HTERT RPE-1 (cell line): ENCODE measurements around the gene SYTL1.

Source experiments
- in situ Hi-C: fragments of 300-500 bp; cut with MboI; formaldehyde crosslinking; loops from 4 replicates; pipeline ENCODE4 v1.14.3; 2020; ENCODE audit warnings: low sequenced_read_pairs

SYTL1 gene

GRCh38 chr1:27341525-27342252 lies at the start of gene SYTL1:
TSS of gene SYTL1 (plus strand) at chr1:27342022. CDS start at chr1:27345335, 3,313 bp downstream.
- in situ Hi-C loops = no loop called here

- in situ Hi-C loops = no loop called here
Measured at GRCh38 chr1:27292106-27292505, 49.7 kb upstream of the SYTL1 start.

DNA sequence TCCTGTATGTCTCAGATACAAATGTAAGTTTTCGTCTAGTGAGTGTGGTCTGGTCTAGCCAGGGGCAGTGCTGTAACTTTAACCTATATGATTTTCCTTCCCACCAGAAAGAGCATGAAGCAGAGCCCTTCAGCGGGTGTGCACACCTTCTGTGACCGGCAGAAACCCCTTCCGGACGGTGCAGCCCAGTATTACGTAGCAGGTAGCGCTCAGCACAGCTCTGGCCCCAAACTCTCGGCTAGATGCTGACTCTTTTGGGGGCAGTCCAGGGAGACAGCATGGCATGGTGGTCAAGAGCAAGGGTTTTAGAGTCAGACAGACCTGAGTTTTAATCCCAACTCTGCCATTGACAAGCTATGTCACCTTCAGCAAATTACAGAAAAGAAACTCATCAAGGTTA lies 47.9 kb upstream of the SYTL1 start:
- in situ Hi-C loops = no loop called here

DNA sequence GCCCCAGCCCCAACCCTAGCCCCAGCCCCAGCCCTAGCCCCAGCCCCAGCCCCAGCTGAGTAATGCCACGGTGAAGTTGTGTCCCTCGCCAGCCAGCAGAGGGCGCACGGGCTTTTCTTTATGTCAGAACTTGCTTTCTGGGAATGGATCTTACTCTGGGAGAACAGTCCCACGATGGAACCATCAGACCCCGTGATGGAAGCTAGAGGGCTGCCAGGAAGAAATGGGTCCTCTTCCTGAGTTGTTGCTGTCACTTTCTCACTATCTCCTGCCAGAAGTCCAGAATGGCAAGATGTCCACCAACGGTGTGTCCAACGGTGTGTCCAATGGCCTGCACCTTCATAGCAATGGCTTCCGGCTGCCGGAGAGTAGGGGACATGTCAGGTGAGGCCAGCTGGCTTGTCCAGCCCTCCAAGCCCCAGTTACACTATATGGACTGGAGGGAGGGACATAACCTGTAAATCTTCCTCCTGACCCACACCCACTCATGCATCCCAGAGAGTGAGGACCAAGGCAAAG lies 45.0 kb upstream of the SYTL1 start:
- in situ Hi-C loops = no loop called here

DNA sequence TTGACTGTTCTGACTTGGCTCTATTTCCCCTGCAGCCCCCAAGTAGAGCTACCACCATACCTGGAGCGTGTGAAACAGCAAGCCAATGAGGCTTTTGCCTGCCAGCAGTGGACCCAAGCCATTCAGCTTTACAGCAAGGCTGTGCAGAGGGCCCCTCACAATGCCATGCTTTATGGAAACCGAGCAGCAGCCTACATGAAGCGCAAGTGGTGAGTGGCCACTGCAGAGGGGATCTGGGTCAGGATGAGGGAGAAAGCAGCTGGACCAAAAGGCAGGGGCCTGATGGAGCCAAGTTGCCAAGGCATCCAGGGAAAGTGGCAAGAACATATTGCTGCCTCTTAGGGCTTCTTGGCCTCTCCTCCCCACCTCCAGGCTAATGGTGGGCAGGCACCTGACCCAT lies 43.9 kb upstream of the SYTL1 start:
- in situ Hi-C loops = no loop called here

DNA sequence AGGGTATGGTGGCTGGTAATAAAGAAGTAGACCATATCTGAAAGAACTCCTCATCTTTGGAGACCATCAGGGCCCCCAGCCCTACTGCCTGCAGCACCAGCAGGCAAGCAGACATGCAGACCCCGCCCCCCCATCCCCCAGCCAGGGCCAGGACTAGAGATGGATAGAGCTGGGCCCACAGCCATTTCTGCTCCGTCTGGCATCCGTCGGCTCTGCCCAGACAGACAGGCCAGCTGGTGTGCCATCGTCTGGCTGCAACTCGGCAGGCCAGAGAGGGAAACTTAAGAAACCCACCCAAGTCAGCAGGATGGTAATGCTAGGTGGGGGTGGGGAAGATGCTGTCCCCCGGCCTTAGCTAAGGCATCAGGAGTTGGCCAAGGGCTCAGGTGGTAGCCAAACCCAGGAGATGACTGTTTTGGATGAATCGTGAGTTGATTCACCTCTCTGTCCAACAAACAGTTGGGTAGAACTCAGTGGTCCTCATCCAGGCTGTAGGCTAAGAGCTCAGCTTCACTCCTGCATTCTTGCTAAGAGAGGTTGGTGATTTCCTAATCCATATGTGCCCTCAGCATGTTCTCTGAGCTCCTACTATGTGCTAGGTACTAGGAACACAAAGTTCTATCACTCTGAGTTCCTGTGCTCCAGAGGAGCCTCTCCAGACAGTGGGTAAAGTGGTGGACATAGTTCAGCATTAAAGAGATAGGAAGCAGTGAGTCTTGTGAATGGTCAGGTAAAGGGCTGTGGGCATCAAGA lies 43.0 kb upstream of the SYTL1 start:
- in situ Hi-C loops = no loop called here

DNA sequence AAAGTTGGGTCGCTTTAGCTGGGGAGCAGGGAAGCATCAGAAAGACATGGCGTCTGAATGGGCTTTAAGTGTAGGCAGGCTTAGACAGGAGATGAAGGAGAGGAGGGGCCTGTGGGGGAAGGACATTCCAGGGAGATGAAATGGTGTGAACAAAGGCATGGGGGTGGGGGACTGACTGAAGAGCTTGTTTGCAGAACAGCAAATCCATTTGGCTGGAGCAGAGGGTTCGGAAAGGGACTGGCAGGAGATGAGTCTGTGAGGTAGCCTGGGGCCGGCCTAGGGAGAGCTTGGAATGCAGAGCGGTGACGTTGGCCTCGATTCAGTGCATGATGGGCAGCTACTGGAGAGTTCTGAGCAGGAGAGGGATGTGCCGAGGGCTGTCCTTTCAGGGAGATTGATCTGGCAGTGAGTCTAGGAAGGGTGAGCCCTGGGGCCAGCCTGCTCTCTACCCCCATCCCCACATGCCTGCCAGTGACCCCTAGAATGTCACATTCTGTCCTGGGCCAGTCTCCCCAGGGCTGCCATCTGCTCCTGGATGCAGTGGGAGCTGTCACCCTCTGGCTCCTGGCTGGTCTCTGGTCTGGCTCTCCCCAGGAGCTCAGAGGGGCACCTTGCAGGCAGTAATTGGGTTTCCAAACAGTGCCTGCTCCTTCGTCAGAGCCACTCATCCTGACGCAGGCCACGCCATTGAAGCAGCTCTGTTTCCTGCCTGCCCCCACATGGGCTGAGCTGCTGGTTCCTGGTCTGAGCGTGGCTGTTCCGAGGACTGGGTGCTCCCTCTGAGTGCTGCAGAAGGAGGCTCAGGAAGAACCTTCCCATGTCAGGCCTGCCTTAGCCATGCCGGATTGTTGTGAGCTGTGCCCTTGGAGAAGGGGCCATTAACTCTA lies 42.2 kb upstream of the SYTL1 start:
- in situ Hi-C loops = no loop called here

- in situ Hi-C loops = no loop called here
Measured at GRCh38 chr1:27300341-27301051, 41.3 kb upstream of the SYTL1 start.

DNA sequence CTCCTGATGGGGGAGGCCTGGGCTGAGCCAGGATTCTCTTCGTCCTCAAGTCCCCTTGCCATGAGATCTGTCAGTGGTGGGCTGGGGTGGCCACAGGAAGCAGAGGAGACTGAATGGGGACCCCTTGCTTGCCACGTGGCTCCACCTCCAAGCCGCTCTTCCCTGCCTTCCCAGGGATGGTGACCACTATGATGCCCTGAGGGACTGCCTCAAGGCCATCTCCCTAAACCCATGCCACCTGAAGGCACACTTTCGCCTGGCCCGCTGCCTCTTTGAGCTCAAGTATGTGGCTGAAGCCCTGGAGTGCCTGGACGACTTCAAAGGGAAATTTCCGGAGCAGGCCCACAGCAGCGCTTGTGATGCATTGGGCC lies 40.8 kb upstream of the SYTL1 start:
- in situ Hi-C loops = no loop called here

DNA sequence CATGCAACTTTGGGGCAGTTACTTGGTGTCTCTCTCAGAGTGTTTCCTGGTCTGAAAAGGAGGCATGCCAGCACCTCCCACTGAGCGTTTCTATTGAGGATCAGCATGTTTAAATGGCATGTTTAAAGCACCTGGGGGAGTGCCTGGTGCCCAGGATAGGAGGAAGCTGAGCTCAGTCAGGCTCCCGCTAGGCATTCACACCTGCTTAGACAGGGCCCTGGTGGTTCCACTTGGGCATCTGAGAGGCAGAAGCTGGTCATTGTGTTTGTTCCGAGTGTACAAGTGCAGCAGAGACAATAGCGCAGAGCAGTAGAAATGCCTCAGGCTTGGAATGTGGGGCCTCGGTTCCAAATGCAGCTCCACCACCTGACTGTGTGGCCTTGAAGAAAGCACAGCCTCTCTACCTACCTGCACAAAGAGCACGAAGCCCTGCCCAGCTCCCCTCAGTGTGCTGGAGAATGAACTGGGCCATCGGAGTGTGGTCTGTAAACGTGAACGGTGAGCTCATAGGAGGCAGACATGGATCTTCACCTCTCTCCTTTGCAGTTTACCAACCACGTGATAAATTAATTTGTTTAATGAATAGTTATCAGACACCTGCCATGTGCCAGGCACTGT lies 40.1 kb upstream of the SYTL1 start:
- in situ Hi-C loops = no loop called here

DNA sequence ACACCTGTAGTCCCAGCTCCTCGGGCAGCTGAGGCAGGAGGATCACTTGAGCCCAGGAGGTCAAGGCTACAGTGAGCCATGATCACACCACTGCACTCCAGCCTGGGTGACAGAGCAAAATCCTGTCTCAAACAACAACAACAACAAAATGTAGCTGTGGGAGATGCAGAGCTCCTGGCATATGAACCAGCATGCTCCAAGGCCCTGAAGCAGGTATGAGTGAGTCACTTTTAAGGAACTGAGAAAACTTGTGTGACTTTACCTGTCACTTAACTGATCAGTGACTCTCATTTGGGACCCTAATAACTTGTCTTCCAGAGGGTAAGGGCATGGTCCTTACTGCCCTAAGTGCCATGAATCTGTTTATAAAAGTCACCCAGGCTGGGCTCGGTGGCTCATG lies 39.2 kb upstream of the SYTL1 start:
- in situ Hi-C loops = no loop called here

DNA sequence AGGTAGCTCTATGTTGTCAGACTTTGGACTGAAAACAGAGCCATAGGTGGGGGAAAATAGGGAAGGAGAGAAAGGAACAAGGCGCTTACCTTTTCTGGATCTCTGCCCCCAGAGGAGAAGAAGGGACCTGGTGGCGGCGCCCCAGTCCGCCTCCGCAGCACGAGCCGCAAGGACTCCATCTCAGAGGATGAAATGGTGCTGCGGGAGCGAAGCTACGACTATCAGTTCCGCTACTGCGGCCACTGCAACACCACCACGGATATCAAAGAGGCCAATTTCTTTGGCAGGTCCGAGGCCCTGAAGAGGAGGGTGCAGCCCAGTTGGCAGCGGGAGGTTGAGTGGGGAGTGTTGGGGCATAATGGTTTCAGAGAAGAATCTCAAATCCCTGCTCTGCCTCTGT lies 38.3 kb upstream of the SYTL1 start:
- in situ Hi-C loops = no loop called here

- in situ Hi-C loops = no loop called here
Measured at GRCh38 chr1:27306071-27306470, 35.8 kb upstream of the SYTL1 start.

DNA sequence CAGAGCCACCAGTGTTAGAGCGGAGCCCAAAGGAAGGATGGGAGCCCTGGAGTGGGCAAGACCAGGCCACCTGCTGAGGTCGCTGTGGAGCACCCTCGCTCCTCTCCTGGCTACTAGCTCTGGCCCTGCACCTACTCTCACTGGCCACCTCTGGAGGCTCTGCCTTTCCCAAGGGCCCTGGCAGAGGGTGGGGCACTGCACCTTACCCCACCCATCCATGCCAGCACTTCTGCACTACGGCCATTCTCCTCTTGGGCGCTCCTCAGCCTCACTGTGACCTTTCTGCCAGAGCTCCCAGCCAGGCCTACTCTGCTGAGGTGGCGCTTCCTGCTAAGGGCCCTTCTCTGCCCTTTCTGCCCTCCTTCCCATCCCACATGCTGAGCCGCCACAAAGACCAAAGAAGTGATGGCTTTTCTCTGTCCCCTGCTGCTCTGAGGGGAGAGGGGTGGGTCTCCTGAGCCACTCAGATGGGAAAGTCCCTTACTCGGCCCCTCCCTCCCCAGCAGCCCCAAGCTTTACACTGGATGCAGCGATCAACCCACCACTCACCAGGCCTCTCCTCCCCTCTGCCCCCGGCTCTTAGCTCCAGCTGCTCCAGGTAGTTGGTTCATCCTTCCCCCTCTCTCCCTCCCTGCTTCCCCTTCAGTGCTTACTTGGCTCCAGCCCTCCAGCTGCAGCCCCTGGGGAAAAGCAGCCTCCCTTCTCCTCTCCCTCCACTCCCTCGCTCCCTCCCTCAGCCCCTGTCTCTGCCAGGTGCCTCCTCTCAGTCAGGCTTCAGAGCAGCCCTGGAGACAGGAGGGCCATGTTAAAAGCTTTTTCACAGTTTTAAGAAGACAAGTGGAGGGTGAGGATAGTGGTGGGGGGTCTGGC lies 34.7 kb upstream of the SYTL1 start:
- in situ Hi-C loops = no loop called here

- in situ Hi-C loops = no loop called here
Measured at GRCh38 chr1:27307874-27308598, 33.8 kb upstream of the SYTL1 start.

DNA sequence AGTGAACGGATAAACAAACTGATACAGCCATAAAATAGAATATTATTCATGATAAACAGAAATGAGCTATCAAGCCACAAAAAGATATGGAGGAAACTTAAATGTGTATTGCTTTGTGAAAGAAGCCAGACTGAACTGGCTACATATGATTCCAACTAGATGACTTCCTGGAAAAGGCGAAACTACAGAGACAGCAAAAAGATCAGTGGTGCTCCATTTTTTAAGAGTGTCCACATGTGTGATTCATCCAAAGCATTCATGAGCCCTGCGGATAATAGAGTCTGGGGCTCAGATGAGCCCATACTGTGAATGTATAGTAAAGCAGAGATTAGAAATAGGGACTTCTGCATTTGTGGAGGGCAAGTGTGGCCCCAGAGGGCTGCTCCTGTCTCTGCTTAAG lies 27.7 kb upstream of the SYTL1 start:
- in situ Hi-C loops = no loop called here

DNA sequence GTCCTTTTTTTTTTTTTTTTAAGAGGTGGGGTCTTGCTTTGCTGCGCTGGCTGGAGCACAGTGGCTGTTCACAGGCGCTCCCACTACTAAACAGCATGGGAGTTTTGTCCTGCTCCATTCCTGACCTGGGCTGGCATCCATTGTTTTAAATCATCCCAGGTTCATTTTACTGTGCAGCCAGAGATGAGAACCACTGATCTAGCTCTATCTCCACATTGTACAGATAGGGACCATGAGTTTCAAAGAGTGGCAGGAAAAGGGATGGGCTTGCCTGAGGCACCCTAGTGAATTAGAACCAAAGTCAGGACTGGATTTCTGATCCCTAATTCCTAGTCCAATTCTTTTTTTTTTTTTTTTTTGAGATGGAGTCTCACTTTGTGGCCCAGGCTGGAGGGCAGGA lies 27.1 kb upstream of the SYTL1 start:
- in situ Hi-C loops = no loop called here

DNA sequence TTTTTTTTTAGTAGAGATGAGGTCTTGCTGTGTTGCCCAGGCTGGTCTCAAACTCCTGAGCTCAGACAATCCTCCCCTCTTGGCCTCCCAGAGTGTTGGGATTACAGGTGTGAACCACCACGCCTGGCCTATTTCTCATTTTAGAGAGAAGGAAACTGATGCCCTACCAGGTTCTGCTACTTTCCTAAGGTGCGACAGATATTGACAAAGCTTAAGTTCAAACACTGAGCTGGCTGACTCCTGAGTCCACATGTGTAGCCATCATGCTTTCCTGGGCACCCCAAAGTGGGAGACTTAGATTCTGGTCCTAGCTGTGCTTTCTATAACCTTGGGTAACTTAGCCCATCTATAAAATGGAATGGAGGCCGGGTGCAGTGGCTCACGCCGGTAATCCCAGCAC lies 25.0 kb upstream of the SYTL1 start:
- in situ Hi-C loops = no loop called here

- in situ Hi-C loops = no loop called here
Measured at GRCh38 chr1:27318136-27318535, 23.7 kb upstream of the SYTL1 start.
